Brain pericyte (primary cell): ENCODE results near the gene RPS6KA4.

Source experiments
- DNase-seq: peaks from one replicate; pipeline ENCODE4 v3.0.0-alpha.2; 2012; ENCODE audit warnings: low read depth, low spot score

RPS6KA4 gene

DNA sequence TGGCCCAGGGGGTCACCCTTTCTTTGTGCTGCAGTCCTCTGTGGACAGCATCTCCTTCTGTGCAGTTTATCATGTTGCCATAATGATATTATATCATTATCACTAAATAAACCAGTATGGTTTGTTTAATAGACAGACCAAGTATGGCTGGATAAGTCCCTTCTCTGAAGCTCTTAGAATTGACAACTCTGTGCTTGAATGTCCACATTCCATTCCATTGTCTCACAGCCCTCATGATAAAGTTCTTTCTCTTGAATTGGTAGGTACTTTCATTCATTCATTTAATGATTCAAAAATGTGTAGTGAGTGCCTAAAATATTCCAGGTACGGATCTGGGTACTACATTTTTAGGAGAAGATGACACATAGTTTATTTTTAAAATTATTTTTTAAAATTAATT lies 7.8 kb downstream of the RPS6KA4 start:
- no peak for DNase-seq

GRCh38 chr11:64367931-64368672 lies 9.1 kb downstream of the RPS6KA4 start:
- no peak for DNase-seq

DNA sequence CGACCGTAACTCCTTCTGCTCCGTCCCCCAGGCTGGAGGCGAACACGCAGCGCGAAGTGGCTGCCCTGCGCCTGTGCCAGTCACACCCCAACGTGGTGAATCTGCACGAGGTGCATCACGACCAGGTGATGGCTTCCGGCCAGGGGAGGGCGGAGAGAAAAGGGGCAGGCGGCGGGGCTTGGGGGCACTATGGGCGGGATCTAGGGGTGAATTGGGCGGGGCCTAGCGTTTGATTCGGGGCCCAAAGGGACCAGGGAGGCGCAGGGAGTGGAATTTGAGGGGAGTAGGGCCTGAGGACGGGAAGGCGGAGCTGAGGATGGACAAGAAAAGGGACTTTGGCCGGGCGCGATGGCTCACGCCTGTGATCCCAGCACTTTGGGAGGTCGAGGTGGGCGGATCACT lies 9.7 kb downstream of the RPS6KA4 start:
- no peak for DNase-seq

DNA sequence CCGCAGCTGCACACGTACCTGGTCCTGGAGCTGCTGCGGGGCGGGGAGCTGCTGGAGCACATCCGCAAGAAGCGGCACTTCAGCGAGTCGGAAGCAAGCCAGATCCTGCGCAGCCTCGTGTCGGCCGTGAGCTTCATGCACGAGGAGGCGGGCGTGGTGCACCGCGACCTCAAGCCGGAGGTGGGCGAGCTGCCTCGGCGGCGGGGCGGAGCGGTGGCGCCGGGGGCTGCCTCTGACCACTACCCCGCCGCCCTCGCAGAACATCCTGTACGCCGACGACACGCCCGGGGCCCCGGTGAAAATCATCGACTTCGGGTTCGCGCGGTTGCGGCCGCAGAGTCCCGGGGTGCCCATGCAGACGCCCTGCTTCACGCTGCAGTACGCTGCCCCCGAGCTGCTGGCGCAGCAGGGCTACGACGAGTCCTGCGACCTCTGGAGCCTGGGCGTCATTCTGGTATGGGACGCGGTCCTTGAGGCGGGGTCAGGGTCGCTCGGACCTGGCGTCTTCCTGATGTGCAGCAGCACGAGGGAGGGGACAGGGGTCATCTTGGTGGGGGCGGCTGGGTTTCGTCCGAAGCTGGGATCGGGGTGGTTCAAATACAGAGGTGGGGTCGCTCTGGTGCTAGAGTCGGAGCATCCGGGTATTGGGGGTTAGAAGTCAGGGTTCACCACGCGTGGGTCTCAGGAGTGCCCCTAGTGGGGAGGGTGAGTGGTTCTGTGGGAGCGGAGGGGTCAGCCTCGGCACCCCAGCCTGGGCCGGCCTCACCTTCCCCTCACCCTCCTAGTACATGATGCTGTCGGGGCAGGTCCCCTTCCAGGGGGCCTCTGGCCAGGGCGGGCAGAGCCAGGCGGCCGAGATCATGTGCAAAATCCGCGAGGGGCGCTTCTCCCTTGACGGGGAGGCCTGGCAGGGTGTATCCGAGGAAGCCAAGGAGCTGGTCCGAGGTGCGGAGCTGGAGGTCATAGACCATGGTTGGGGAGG lies 10.8 kb downstream of the RPS6KA4 start:
- DNase-seq, result no peak

GRCh38 chr11:64371201-64371600 lies 12.2 kb downstream of the RPS6KA4 start:
- no peak for DNase-seq

DNA sequence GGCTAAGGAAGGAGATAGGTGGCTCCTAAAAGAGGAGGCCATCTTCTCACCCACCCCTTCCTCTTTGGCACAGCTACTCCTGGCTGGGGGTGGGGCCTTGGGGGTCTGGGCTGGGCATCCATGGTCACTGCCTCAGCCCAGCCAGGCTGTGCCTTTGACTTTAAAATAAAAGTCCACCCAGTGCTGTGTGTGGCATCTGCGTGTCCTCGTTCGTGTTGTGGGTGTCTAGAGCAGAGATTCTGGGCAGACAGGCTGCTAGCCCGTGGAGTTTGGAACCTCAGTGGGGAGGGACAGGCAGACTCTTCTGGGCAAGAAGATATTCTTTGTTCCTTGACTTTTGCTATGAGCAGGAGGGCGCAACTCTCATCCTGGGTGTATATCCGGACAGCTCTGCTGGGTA lies 13.1 kb downstream of the RPS6KA4 start:
- no peak for DNase-seq

DNA sequence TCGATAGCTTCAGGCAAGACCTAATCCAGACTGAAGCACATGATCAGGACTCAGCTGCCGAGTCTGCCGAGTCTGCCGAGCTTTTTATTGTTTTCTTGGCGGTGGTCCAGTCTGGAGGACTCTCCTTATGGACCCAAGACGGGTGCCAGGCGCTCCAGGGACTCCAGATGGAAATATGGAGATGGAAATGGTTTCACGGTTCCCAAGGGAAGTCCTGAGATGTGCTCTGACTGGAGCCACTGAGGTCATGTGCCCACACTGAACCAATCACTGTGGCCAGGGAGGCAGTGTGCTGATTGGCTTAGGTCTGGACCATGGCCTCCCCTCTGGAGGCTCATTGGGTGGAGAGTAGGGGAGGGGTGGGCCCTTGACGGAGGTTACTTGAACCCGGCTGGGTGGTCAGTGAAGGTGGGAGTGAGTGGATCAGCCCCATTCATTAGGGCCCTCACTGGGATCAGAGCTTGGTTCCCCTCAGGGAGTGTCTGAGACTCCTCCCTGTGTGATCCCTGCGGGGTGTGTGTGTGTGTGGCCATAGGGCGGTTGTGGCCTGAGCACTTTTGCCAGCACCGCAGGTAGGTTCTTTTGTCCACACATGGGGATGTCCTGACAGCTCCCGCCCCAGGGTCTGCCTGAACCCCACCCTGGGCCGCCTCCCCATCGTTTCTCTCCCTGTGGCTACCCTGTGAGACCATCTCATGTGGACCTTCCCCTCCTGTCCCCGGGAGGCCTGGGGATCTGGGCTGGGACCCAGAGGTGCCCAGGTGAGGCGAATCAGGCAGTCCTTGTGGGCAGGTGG lies 14.0 kb downstream of the RPS6KA4 start:
- no peak for DNase-seq

- no peak for DNase-seq
These were observed 14.6 kb downstream of the RPS6KA4 start for GRCh38 chr11:64373598-64373974.

DNA sequence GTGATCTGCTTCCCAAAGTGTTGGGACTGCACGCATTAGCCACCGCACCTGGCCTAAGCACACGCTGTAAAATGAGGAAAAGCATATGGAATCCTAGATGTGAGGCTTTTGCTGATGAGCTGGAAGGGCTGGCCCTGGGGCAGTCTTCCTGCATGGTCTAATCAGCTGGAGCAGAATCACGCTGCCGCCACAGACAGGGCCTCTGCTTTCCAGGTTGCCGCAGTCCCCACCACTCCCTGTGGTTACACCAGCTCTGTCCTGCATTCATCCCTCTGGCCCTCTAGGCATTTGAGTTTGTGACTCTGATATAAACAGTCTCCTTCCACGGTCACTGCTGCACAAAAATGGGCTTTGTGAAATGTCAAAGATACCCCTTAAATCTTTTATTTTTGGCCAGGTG lies 17.1 kb downstream of the RPS6KA4 start:
- no peak for DNase-seq

GRCh38 chr11:64378335-64378880 lies 19.4 kb downstream of the RPS6KA4 start:
- no peak for DNase-seq

GRCh38 chr11:64379160-64379559 lies 20.2 kb downstream of the RPS6KA4 start:
- DNase-seq, result no peak

DNA sequence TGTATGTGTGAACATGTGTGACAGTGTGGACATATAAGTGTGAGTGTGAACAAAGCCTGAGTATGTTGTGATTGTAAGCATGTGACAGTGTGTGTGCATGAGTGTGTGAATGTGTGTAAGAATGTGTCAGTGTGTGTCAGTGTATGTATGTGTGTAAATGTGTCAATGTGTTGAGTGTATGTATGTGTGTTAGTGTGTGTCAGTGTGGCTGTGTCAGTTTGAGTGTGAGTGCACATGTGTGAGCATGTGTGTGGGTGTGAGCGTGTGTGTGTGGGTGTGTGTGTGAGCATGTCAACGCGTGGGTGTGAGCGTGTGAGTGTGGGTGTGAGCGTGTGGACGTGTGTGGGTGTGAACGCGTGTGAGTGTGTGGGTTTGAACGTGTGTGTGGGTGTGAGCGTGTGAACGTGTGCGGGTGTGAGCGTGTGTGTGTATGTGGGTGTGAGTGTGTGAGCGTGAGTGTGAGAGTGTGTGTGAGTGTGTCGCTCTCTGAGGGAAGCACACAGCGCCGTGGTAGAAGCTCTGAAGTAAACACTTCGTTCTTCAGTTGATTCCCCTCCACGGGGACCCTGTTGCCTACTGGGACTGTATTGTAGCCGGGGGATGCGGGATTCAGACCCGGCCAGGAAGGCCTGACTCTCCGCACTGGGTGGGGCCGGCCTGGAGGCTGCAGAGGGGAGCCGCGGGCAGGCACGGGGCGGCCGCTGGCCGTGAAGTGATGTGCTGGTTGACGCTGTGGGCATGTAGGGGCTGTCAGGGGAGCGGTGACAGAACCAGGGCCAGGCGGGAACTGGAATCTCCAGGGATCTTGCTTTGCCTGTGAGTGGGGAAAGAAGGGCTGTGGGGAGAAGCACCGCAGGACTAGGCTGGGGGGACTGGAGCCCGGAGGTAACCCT lies 21.1 kb downstream of the RPS6KA4 start:
- no peak for DNase-seq

GRCh38 chr11:64381350-64381749 lies 22.4 kb downstream of the RPS6KA4 start:
- no peak for DNase-seq

GRCh38 chr11:64382047-64382446 lies 23.1 kb downstream of the RPS6KA4 start:
- no peak for DNase-seq

GRCh38 chr11:64382586-64382985 lies 23.6 kb downstream of the RPS6KA4 start:
- no peak for DNase-seq

DNA sequence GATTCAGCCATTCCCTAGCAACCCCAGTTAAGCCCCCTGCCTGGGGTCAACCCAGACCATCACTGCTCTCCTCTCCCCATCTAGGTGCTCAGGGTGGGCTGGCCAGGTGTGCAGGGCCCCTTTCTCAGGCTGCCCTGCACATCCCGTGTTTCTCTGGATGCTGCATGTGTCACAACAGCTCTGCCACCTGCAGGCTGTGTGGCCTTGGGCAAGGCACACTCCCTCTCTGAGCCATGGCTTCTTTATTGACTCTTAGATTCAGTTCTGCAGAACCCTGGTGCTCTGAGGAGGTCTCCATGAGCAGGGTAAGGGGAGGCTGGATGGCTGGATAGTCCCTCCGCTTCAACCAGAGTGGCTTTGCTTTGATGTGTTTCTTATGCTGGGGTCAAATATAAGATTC lies 24.6 kb downstream of the RPS6KA4 start:
- no peak for DNase-seq

GRCh38 chr11:64384028-64384737 lies 25.2 kb downstream of the RPS6KA4 start:
- no peak for DNase-seq

- DNase-seq, result no peak
These were observed 26.3 kb downstream of the RPS6KA4 start for GRCh38 chr11:64384981-64385944.
